ENCODE results near the gene KANK4. TPM values are rescaled to one million over a fixed set of nuclear protein-coding genes. Genes with fewer than 3 reads are reported as not detected.

The KANK4 gene
- total RNA-seq, 2 donors from 2014 or later: 0.46 to 0.70 TPM

DNA sequence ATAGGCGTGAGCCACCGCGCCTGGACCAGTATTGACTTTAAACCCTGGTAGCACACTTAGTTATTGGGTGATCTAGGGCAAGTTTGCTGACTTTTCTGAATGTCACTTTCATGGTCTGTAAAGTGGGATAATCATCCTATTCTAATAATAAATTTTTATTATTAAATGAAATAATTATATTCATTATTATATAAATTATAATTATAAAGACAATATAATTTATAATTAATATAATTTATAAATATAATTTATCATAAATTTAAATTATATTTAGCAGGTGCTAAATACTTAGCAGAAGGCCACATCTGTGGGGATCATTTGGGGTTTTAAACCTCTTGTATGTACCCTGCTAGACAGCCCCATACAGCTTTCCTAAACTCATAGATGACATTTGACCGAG, 59.7 kb downstream of the KANK4 start:
- H3K27me3 ChIP-seq (ENCODE audit: control insufficient read depth, insufficient read depth, low read length, poor library complexity, severe bottlenecking): no peaks in the 10 kb centered on the region
- no peaks in the 10 kb centered on the region for H3K36me3 Mint-ChIP-seq (ENCODE audit: low read depth)
- no peak for DNase-seq
- H3K27me3 Mint-ChIP-seq (ENCODE audit: insufficient read depth): peaks cover 2% of the 10 kb centered on the region
- H3K27ac Mint-ChIP-seq: no peak overlapping the region
- no peaks in the 10 kb centered on the region for H3K36me3 ChIP-seq (ENCODE audit: control insufficient read depth, insufficient read depth, low read length)
- no peak overlapping the region for H3K4me3 ChIP-seq (ENCODE audit: low read length)
- peaks cover 9% of the 10 kb centered on the region for H3K4me1 Mint-ChIP-seq
- TF ChIP-seq, protein P1, sequence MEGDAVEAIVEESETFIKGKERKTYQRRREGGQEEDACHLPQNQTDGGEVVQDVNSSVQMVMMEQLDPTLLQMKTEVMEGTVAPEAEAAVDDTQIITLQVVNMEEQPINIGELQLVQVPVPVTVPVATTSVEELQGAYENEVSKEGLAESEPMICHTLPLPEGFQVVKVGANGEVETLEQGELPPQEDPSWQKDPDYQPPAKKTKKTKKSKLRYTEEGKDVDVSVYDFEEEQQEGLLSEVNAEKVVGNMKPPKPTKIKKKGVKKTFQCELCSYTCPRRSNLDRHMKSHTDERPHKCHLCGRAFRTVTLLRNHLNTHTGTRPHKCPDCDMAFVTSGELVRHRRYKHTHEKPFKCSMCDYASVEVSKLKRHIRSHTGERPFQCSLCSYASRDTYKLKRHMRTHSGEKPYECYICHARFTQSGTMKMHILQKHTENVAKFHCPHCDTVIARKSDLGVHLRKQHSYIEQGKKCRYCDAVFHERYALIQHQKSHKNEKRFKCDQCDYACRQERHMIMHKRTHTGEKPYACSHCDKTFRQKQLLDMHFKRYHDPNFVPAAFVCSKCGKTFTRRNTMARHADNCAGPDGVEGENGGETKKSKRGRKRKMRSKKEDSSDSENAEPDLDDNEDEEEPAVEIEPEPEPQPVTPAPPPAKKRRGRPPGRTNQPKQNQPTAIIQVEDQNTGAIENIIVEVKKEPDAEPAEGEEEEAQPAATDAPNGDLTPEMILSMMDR (conservative IDR thresholded peaks at IDR 0.05): no peak
- no peak overlapping the region for H3K4me3 Mint-ChIP-seq
- H3K9ac ChIP-seq (ENCODE audit: extremely low read depth, low read length, poor library complexity, severe bottlenecking): no peak overlapping the region
- no peak overlapping the region for H3K27ac ChIP-seq (ENCODE audit: low read depth, low read length)
- 92 to 100% methylated on average over 2 to 4 of the region's 4 CpGs for WGBS, 2 experiments (ENCODE audit: insufficient coverage in 1 of 2, insufficient read length in 1 of 2)
- H3K9me3 ChIP-seq (ENCODE audit: control insufficient read depth, low read length): no peaks in the 10 kb centered on the region
- peaks cover 5% of the 10 kb centered on the region for H3K4me1 ChIP-seq (ENCODE audit: control insufficient read depth, insufficient read depth, low read length)
- H3K9me3 Mint-ChIP-seq: no peaks in the 10 kb centered on the region

GRCh38 chr1:62250126-62250726, 69.0 kb downstream of the KANK4 start:
- TF ChIP-seq, protein P1 (conservative IDR thresholded peaks at IDR 0.05): peak; percentile 23
- Mint-ChIP-seq H3K27ac (no peak overlapping the region), H3K4me1 (peaks cover 11% of the 10 kb centered on the region), H3K36me3 (ENCODE audit: low read depth) (no peaks in the 10 kb centered on the region), H3K27me3 (ENCODE audit: insufficient read depth) (no peaks in the 10 kb centered on the region), H3K9me3 (no peaks in the 10 kb centered on the region), H3K4me3 (no peak overlapping the region)
- no peak overlapping the region for H3K9ac ChIP-seq (ENCODE audit: extremely low read depth, low read length, poor library complexity, severe bottlenecking)
- no peaks in the 10 kb centered on the region for H3K27me3 ChIP-seq (ENCODE audit: control insufficient read depth, insufficient read depth, low read length, poor library complexity, severe bottlenecking)
- 83 to 93% methylated on average over 7 to 10 of the region's 10 CpGs for WGBS, 2 experiments (ENCODE audit: insufficient coverage in 1 of 2, insufficient read length in 1 of 2)
- H3K27ac ChIP-seq (ENCODE audit: low read depth, low read length): no peak overlapping the region
- H3K9me3 ChIP-seq (ENCODE audit: control insufficient read depth, low read length): no peaks in the 10 kb centered on the region
- H3K36me3 ChIP-seq (ENCODE audit: control insufficient read depth, insufficient read depth, low read length): no peaks in the 10 kb centered on the region
- H3K4me3 ChIP-seq (ENCODE audit: low read length): no peak overlapping the region
- DNase-seq: no peak
- peaks cover 2% of the 10 kb centered on the region for H3K4me1 ChIP-seq (ENCODE audit: control insufficient read depth, insufficient read depth, low read length)

DNA sequence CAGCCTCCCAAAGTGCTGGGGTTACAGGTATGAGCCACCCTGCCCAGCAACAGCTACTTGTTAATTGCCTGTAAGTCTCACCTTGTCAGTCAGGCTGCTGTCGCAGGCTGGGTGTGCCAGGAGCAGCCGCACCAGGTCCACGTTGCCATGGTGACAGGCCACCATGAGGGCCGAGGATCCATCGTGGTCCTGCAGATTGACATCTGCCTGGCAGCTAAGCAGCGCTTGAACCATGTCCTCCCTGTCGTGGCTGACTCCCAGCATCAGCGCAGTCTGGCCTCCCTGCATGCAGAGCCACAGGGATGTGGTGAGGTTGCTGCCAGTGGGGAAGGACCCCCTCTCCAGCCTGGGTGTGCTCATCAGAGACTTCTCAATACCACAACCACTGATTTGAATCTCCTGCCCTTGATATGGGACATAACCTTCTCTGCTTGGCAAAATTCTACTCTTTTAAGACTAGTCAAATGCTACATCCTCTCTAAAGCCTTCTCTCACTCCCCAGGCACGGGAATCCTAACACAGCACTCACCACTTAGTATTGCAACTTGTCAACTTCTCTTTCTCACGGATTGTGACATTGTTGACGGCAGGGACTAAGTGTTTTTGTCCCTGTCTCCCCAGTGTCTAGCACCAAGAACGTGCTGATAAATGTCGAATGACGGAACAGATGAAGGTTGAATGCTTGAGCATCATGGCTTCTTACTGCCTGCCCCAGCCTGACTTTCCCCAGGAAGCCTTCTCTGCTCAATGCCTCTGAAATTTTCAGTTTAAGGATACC, 71.7 kb downstream of the KANK4 start:
- Histone ChIP-seq H3K36me3 (ENCODE audit: control insufficient read depth, insufficient read depth, low read length) (no peaks in the 10 kb centered on the region), H3K27ac (ENCODE audit: low read depth, low read length) (no peak overlapping the region), H3K4me3 (ENCODE audit: low read length) (no peak overlapping the region), H3K9me3 (ENCODE audit: control insufficient read depth, low read length) (peaks cover 15% of the 10 kb centered on the region), H3K9ac (ENCODE audit: extremely low read depth, low read length, poor library complexity, severe bottlenecking) (no peak overlapping the region), H3K27me3 (ENCODE audit: control insufficient read depth, insufficient read depth, low read length, poor library complexity, severe bottlenecking) (no peaks in the 10 kb centered on the region), H3K4me1 (ENCODE audit: control insufficient read depth, insufficient read depth, low read length) (peaks cover 2% of the 10 kb centered on the region)
- TF ChIP-seq, protein P1 (conservative IDR thresholded peaks at IDR 0.05): no peak
- DNase-seq: peak; percentile 87
- no peaks in the 10 kb centered on the region for H3K27me3 Mint-ChIP-seq (ENCODE audit: insufficient read depth)
- WGBS, 2 experiments (ENCODE audit: insufficient coverage in 1 of 2, insufficient read length in 1 of 2): 64 to 77% methylated on average over 12 to 14 of the region's 14 CpGs
- H3K4me1 Mint-ChIP-seq: peaks cover 16% of the 10 kb centered on the region
- H3K4me3 Mint-ChIP-seq: no peak overlapping the region
- H3K27ac Mint-ChIP-seq: no peak overlapping the region
- H3K9me3 Mint-ChIP-seq: peaks cover 16% of the 10 kb centered on the region
- no peaks in the 10 kb centered on the region for H3K36me3 Mint-ChIP-seq (ENCODE audit: low read depth)

Data from endodermal cell (in vitro differentiated cells).